NB4 (cell line): ENCODE data around the gene SPDYE17.
"Not testable (repeated sequence)": the region's sequence is repeated elsewhere in the genome, so short reads cannot be mapped to it uniquely, and the experiment has no call there.

ENCODE experiments used
- MYC ChIP-seq: IDR thresholded peaks from 2 replicates; pipeline ENCODE4 v1.6.1; 2011; ENCODE audit warnings: low read depth, low read length
- POLR2A ChIP-seq: IDR thresholded peaks from 2 replicates; pipeline ENCODE4 v1.6.1; 2011; ENCODE audit warnings: mild to moderate bottlenecking; ENCODE audit not compliant: insufficient read length; ENCODE audit errors: extremely low read depth
- TF ChIP-seq, protein P1 (sequence below): IDR thresholded peaks from one replicate; pipeline ENCODE4 v1.5.1; 2012; ENCODE audit warnings: low read depth, low read length
- TF ChIP-seq, protein P2 (sequence below): IDR thresholded peaks from 2 replicates; pipeline ENCODE4 v1.6.1; 2011; ENCODE audit warnings: low read depth, low read length

GRCh38 chr7:76980576-76980975 is 51.6 kb downstream of the SPDYE17 start:
- not testable (repeated sequence) for TF ChIP-seq POLR2A, MYC
- TF ChIP-seq, protein P1, sequence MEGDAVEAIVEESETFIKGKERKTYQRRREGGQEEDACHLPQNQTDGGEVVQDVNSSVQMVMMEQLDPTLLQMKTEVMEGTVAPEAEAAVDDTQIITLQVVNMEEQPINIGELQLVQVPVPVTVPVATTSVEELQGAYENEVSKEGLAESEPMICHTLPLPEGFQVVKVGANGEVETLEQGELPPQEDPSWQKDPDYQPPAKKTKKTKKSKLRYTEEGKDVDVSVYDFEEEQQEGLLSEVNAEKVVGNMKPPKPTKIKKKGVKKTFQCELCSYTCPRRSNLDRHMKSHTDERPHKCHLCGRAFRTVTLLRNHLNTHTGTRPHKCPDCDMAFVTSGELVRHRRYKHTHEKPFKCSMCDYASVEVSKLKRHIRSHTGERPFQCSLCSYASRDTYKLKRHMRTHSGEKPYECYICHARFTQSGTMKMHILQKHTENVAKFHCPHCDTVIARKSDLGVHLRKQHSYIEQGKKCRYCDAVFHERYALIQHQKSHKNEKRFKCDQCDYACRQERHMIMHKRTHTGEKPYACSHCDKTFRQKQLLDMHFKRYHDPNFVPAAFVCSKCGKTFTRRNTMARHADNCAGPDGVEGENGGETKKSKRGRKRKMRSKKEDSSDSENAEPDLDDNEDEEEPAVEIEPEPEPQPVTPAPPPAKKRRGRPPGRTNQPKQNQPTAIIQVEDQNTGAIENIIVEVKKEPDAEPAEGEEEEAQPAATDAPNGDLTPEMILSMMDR, result not testable (repeated sequence)
- TF ChIP-seq, protein P2, sequence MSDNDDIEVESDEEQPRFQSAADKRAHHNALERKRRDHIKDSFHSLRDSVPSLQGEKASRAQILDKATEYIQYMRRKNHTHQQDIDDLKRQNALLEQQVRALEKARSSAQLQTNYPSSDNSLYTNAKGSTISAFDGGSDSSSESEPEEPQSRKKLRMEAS, result not testable (repeated sequence)
